GM12878 (cell line): Measurements from ENCODE around the gene PIAS1. TPM values are rescaled to one million over a fixed set of nuclear protein-coding genes. Genes with fewer than 3 reads are reported as not detected.
A peak's percentile ranks its signal among the peaks of the same experiment; 100 is the strongest.

Source experiments
- ATAC-seq: fragments of 200-7000 bp; cut with Tn5 transposase; 3 replicates; pipeline ENCODE4 v1.9.1; 2020; ENCODE audit warnings: mild to moderate bottlenecking, moderate library complexity
- BruUV-seq: library from RNA; stranded (reverse); fragments of 400-500 nt; replicated peaks from 2 replicates; lab custom pipeline; 2021; lab: Mats Ljungman, UMichigan
- CTCF ChIA-PET: fragments of 300-600 bp; sonication (Branson Sonifier 250); formaldehyde crosslinking; extraction: SDS; loops from one replicate; lab custom pipeline; 2021; ENCODE audit warnings: inconsistent platforms; lab: Yijun Ruan, JAX
- POLR2A ChIA-PET: fragments of 350-600 bp; formaldehyde crosslinking; extraction: SDS; loops from one replicate; lab custom pipeline; 2021; ENCODE audit warnings: inconsistent platforms; lab: Charles Lee
- RAD21 ChIA-PET: fragments of 300-600 bp; sonication (Branson Sonifier 250); formaldehyde crosslinking; loops from one replicate; lab custom pipeline; 2023; ENCODE audit warnings: antibody characterized with exemption; ENCODE audit not compliant: unreplicated experiment; lab: Charles Lee
- SMC1A ChIA-PET: fragments of 300-600 bp; sonication (Branson Sonifier 250); formaldehyde crosslinking; loops from one replicate; lab custom pipeline; 2023; ENCODE audit not compliant: unreplicated experiment, uncharacterized antibody; lab: Charles Lee
- DNase-seq: peaks from one replicate; pipeline ENCODE4 v3.0.0-alpha.2; 2011; ENCODE audit warnings: low read depth, low spot score
- FAIRE-seq: peaks from 3 replicates; lab custom pipeline; 2011; peaks lifted over from hg19 to GRCh38; lab: Jason Lieb, UNC
- H2AFZ ChIP-seq: 2 replicates; pipeline ENCODE4 v1.6.0; 2011; ENCODE audit warnings: low read depth, low read length, control low read depth; ENCODE audit not compliant: control insufficient read depth
- H3K27ac ChIP-seq: 2 replicates; pipeline ENCODE4 v1.5.1; 2011; ENCODE audit warnings: control low read depth; ENCODE audit not compliant: control insufficient read depth, insufficient read depth
- H3K27me3 ChIP-seq, 2 experiments: replicated peaks in 1 of 2; 2 replicates each; pipeline versions ENCODE4 v1.6.0 to v1.6.1; 2011; ENCODE audit warnings: low read length in 1 of 2; ENCODE audit not compliant: control insufficient read depth in 2 of 2, insufficient read depth in 2 of 2
- H3K36me3 ChIP-seq, 2 experiments: 2 replicates each; pipeline ENCODE4 v1.5.1; 2011; ENCODE audit warnings: low read length in 1 of 2; ENCODE audit not compliant: control insufficient read depth in 2 of 2, insufficient read depth in 2 of 2
- H3K4me1 ChIP-seq: 2 replicates; pipeline ENCODE4 v1.6.1; 2011; ENCODE audit warnings: mild to moderate bottlenecking, low read length, moderate library complexity, mixed read lengths; ENCODE audit not compliant: control insufficient read depth, insufficient read depth
- H3K4me2 ChIP-seq: 2 replicates; pipeline ENCODE4 v1.6.0; 2011; ENCODE audit warnings: control low read depth; ENCODE audit not compliant: control insufficient read depth, insufficient read depth
- H3K4me3 ChIP-seq: fragments of 200-600 bp; sonication (generic); 2 replicates; pipeline ENCODE4 v1.5.1; 2016
- H3K79me2 ChIP-seq: 2 replicates; pipeline ENCODE4 v1.6.0; 2011; ENCODE audit warnings: low read length; ENCODE audit not compliant: control insufficient read depth, insufficient read depth
- H3K9ac ChIP-seq: 2 replicates; pipeline ENCODE4 v1.8.0; 2011; ENCODE audit warnings: low read length, control low read depth, mixed read lengths; ENCODE audit not compliant: control insufficient read depth, insufficient read depth
- H3K9me3 ChIP-seq: replicated peaks from 3 replicates; pipeline ENCODE4 v1.5.1; 2011; ENCODE audit warnings: mild to moderate bottlenecking, low read length; ENCODE audit not compliant: control insufficient read depth, insufficient read depth
- H4K20me1 ChIP-seq: 2 replicates; pipeline ENCODE4 v1.6.0; 2011; ENCODE audit not compliant: control insufficient read depth, insufficient read depth
- ATF2 ChIP-seq: IDR thresholded peaks from 2 replicates; pipeline ENCODE4 v1.6.1; 2012; ENCODE audit warnings: low read length, inconsistent platforms
- IKZF2 ChIP-seq, 2 experiments: fragments of 450-650 bp; IDR thresholded peaks; 2 replicates each; pipeline ENCODE4 v1.6.1; 2017; ENCODE audit warnings: mild to moderate bottlenecking in 2 of 2, moderate library complexity in 2 of 2
- KAT2A ChIP-seq: conservative IDR thresholded peaks from 2 replicates; pipeline ENCODE4 v1.6.1; 2011; ENCODE audit warnings: low read depth, low read length; ENCODE audit not compliant: control insufficient read depth
- MEF2B ChIP-seq: fragments of 450-650 bp; IDR thresholded peaks from 2 replicates; pipeline ENCODE4 v1.6.1; 2018; ENCODE audit warnings: mild to moderate bottlenecking, moderate library complexity; ENCODE audit not compliant: partially characterized antibody, poor library complexity, severe bottlenecking
- MTA2 ChIP-seq: fragments of 450-650 bp; IDR thresholded peaks from 2 replicates; pipeline ENCODE4 v1.6.1; 2016; ENCODE audit warnings: low read depth, mild to moderate bottlenecking, moderate library complexity
- MYB ChIP-seq: fragments of 150-350 bp; IDR thresholded peaks from 2 replicates; pipeline ENCODE4 v1.6.1; 2014; ENCODE audit warnings: mild to moderate bottlenecking, low read depth, low read length, borderline replicate concordance
- NFXL1 ChIP-seq: fragments of 450-650 bp; IDR thresholded peaks from 2 replicates; pipeline ENCODE4 v1.6.1; 2017; ENCODE audit warnings: antibody characterized with exemption, mild to moderate bottlenecking, borderline replicate concordance
- RAD51 ChIP-seq: fragments of 450-650 bp; IDR thresholded peaks from 2 replicates; pipeline ENCODE4 v1.6.1; 2016; ENCODE audit warnings: moderate library complexity, mild to moderate bottlenecking, inconsistent platforms
- RUNX3 ChIP-seq: IDR thresholded peaks from 2 replicates; pipeline ENCODE4 v1.6.1; 2012; ENCODE audit warnings: low read length, inconsistent platforms
- SMAD1 ChIP-seq: fragments of 450-650 bp; IDR thresholded peaks from 2 replicates; pipeline ENCODE4 v1.6.1; 2018; ENCODE audit warnings: mild to moderate bottlenecking, low read depth; ENCODE audit not compliant: partially characterized antibody
- SMC3 ChIP-seq: IDR thresholded peaks from 2 replicates; pipeline ENCODE4 v1.6.1; 2011; ENCODE audit warnings: low read length, improper control_type of control experiment, borderline replicate concordance
- TCF3 ChIP-seq: IDR thresholded peaks from 2 replicates; pipeline ENCODE4 v1.6.1; 2012; ENCODE audit warnings: low read depth, mild to moderate bottlenecking, low read length, borderline replicate concordance; ENCODE audit not compliant: insufficient read depth
- USF1 ChIP-seq: IDR thresholded peaks from 2 replicates; pipeline ENCODE4 v1.6.1; 2011; ENCODE audit warnings: borderline replicate concordance, low read depth, mild to moderate bottlenecking, moderate library complexity, mixed read lengths, low read length; ENCODE audit not compliant: insufficient read depth; ENCODE audit errors: extremely low read length
- WRNIP1 ChIP-seq: IDR thresholded peaks from 2 replicates; pipeline ENCODE4 v1.6.1; 2011; ENCODE audit warnings: low read depth, low read length, improper control_type of control experiment, borderline replicate concordance
- ZNF24 ChIP-seq: fragments of 450-650 bp; IDR thresholded peaks from 2 replicates; pipeline ENCODE4 v1.6.1; 2017; ENCODE audit warnings: antibody characterized with exemption, mild to moderate bottlenecking
- WGBS: methylation state at CpG from one replicate; pipeline ENCODE4 v1.1.6; 2016; ENCODE audit warnings: low lambda C conversion rate; ENCODE audit not compliant: insufficient replicate concordance, insufficient coverage; ENCODE audit errors: missing lambda C conversion rate; 5-methylcytosine and 5-hydroxymethylcytosine counted together
- in situ Hi-C: fragments of 300-500 bp; cut with MboI; formaldehyde crosslinking; loops from 9 replicates; pipeline ENCODE4 v1.14.3; 2018; ENCODE audit warnings: mixed read lengths
- intact Hi-C: fragments of 100-400 bp; cut with micrococcal nuclease; formaldehyde crosslinking; loops from one replicate; pipeline ENCODE4 v1.14.2; 2022; ENCODE audit not compliant: unreplicated experiment
- polyA plus RNA-seq, 11 experiments: library from polyadenylated mRNA; depleted of rRNA in 4 of 11; unstranded in 6 of 11; stranded (reverse) in 5 of 11; fragments of >200 nt; fragmentation: Nextera tagmentation in 4 of 11; fragmentation: Illumina TruSeq in 1 of 11; extraction: Ambion mirVana in 4 of 11; extraction: Trizol in 1 of 11; gene quantifications; 1 replicate in 1 of 11; 2 replicates in 10 of 11; pipeline versions ENCODE4 v1.2.1 to v1.2.3, GENCODE V29; 2011 to 2016; ENCODE audit warnings: inconsistent platforms in 2 of 11, missing spikeins in 2 of 11, low read depth in 1 of 11
- total RNA-seq, 4 experiments: library from RNA; depleted of rRNA in 3 of 4; stranded (reverse); fragments of >200 nt in 3 of 4; fragmentation: Illumina TruSeq in 1 of 4; extraction: Trizol in 1 of 4; gene quantifications; 2 replicates each; pipeline versions ENCODE4 v1.2.1 to v1.2.3, GENCODE V29; 2013 to 2021
- TF ChIP-seq, protein P1 (sequence below): fragments of 450-650 bp; IDR thresholded peaks from 2 replicates; pipeline ENCODE4 v1.6.1; 2018; ENCODE audit warnings: borderline replicate concordance, mild to moderate bottlenecking; ENCODE audit not compliant: partially characterized antibody
- TF ChIP-seq, protein P2 (sequence below): fragments of 450-650 bp; IDR thresholded peaks from 2 replicates; pipeline ENCODE4 v1.6.1; 2017; ENCODE audit warnings: low read depth, mild to moderate bottlenecking, moderate library complexity
- TF ChIP-seq, protein P3 (sequence below): IDR thresholded peaks from 2 replicates; pipeline ENCODE4 v1.6.1; 2011; ENCODE audit warnings: low read depth, mild to moderate bottlenecking, low read length, moderate library complexity, borderline replicate concordance; ENCODE audit errors: extremely low read depth

PIAS1 gene
- total and polyA plus RNA-seq, 10 of the 15 experiments (the other 5 are each of a cell fraction or from before 2014, with no cell fraction given): 20.2 to 96.3 (median 37.0) TPM

DNA sequence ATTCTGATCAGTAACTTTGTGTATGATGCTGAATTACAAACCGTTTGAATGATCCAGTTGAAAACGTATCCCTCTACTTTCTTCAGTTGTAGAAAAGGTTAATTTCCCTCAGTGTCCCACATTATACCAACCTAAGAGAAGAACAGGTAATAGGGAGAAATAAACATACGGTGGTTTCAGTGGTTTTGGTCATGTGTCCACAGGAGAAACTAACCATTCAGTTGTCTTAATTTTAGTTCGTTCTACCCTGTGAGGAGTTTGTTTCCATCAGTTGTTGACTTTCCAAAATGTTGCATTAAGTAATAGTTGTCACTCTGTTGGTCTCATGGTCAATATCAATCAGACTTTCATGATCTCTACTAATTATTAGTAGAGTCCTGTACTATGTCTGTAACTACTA lies 135.9 kb downstream of the PIAS1 start:
- Histone ChIP-seq H3K4me3 (no peak overlapping the region), H3K9ac (no peak overlapping the region), H3K36me3 (peaks cover 17 to 39% of the 10 kb centered on the region in 2 experiments), H3K4me1 (peaks cover 17% of the 10 kb centered on the region), H3K79me2 (no peaks in the 10 kb centered on the region), H3K9me3 (no peaks in the 10 kb centered on the region), H3K27ac (no peak overlapping the region), H3K27me3 (no peaks in the 10 kb centered on the region), H4K20me1 (no peaks in the 10 kb centered on the region), H3K4me2 (no peak overlapping the region), H2AFZ (no peak overlapping the region)
- intact Hi-C loops (no loop called here), in situ Hi-C loops (no loop called here)
- peak; percentile 9 for ATAC-seq
- RAD21 ChIA-PET: no interaction called here
- CTCF ChIA-PET: no interaction called here
- DNase-seq: no peak
- WGBS: 42% methylated on average over 4 of the region's 4 CpGs
- POLR2A ChIA-PET: no interaction called here
- FAIRE-seq: peak; percentile 76
- BruUV-seq: no TSS peak
- SMC1A ChIA-PET: interaction anchor here (1.3 kb wide), 1 partner anchor 37 kb away, joined by 3 read pairs; no protein-coding TSS in a partner anchor
- TF ChIP-seq, protein P1, sequence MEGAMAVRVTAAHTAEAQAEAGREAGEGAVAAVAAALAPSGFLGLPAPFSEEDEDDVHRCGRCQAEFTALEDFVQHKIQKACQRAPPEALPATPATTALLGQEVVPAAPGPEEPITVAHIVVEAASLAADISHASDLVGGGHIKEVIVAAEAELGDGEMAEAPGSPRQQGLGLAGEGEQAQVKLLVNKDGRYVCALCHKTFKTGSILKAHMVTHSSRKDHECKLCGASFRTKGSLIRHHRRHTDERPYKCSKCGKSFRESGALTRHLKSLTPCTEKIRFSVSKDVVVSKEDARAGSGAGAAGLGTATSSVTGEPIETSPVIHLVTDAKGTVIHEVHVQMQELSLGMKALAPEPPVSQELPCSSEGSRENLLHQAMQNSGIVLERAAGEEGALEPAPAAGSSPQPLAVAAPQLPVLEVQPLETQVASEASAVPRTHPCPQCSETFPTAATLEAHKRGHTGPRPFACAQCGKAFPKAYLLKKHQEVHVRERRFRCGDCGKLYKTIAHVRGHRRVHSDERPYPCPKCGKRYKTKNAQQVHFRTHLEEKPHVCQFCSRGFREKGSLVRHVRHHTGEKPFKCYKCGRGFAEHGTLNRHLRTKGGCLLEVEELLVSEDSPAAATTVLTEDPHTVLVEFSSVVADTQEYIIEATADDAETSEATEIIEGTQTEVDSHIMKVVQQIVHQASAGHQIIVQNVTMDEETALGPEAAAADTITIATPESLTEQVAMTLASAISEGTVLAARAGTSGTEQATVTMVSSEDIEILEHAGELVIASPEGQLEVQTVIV: no peak
- TF ChIP-seq KAT2A (no peak), MYB (no peak), MEF2B (no peak), WRNIP1 (no peak), NFXL1 (no peak), IKZF2 (IDR thresholded peaks at IDR 0.05) (peak in 1 of 2 experiments; percentile 9; a peak in 1 of 4 replicates), ATF2 (no peak), TCF3 (no peak), SMAD1 (no peak), RUNX3 (peak; percentile 65), MTA2 (0 out of 2 replicates have a peak, but pooled peaks have one; percentile 23), SMC3 (no peak), RAD51 (peak; percentile 65; the same call in 1 of the 2 replicates), ZNF24 (no peak), USF1 (no peak)
- TF ChIP-seq, protein P2, sequence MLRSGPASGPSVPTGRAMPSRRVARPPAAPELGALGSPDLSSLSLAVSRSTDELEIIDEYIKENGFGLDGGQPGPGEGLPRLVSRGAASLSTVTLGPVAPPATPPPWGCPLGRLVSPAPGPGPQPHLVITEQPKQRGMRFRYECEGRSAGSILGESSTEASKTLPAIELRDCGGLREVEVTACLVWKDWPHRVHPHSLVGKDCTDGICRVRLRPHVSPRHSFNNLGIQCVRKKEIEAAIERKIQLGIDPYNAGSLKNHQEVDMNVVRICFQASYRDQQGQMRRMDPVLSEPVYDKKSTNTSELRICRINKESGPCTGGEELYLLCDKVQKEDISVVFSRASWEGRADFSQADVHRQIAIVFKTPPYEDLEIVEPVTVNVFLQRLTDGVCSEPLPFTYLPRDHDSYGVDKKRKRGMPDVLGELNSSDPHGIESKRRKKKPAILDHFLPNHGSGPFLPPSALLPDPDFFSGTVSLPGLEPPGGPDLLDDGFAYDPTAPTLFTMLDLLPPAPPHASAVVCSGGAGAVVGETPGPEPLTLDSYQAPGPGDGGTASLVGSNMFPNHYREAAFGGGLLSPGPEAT: peak; percentile 20; the same call in 1 of the 2 replicates
- TF ChIP-seq, protein P3, sequence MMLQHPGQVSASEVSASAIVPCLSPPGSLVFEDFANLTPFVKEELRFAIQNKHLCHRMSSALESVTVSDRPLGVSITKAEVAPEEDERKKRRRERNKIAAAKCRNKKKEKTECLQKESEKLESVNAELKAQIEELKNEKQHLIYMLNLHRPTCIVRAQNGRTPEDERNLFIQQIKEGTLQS: no peak
